HT1080 (cell line): Measurements from ENCODE around the gene DENND1A. TPM values are rescaled to one million over a fixed set of nuclear protein-coding genes. Genes with fewer than 3 reads are reported as not detected.

Source experiments
- DNase-seq: peaks from one replicate; pipeline ENCODE4 v3.0.0-alpha.2; 2015; ENCODE audit warnings: low read depth
- total RNA-seq: library from RNA; depleted of rRNA; stranded (reverse); fragments of >200 nt; shearing (Covaris generic); gene quantifications from 2 replicates; pipeline ENCODE4 v1.2.3, GENCODE V29; 2014

Gene DENND1A
- total RNA-seq, 1 experiment from 2014 or later = 33.6 TPM

- no peak for DNase-seq
Measured at GRCh38 chr9:123864251-123864650, 65.7 kb downstream of the DENND1A start.

GRCh38 chr9:123863164-123863855, 66.6 kb downstream of the DENND1A start:
- DNase-seq = no peak

DNA sequence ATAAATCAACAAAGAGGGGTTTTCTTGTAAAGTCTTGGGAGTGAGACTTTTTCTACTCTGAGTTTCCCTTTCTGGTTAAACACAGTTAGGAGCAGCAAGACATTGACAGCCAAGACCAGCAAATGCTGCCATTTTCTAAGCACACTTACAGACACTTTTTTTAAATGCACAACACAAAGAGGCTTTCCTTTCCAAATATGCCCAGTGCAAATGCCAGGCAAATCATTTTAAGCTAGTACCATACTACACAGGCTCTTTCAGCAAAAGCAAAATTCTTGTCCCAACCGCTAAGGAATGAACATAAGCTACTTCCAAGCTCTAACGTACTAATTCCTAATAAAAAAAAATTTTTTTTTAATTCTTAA, 68.2 kb downstream of the DENND1A start:
- DNase-seq = no peak

GRCh38 chr9:123861086-123861755, 68.7 kb downstream of the DENND1A start:
- no peak for DNase-seq

- no peak for DNase-seq
Measured at GRCh38 chr9:123860603-123861002, 69.3 kb downstream of the DENND1A start.

GRCh38 chr9:123852403-123852802, 77.5 kb downstream of the DENND1A start:
- DNase-seq = no peak

DNA sequence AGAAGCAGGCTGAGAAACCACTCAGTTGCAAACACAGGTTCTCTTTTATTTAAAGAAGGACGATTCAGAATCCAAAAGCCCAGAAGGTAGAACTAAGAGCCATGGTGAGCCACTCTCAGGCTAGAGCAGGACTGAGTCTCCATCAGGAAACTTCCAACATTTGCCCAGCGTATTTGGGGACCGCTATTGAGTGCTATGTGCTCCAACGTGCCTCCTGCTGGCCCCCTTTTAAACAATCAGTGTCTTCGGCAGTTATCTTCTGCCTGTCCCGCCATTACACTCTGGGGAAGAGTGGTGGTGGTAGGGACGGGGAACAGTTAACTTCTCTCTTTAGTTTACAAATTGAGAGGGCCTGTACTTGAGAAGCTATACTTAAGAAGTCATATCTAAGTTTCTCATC, 78.1 kb downstream of the DENND1A start:
- DNase-seq = no peak

DNA sequence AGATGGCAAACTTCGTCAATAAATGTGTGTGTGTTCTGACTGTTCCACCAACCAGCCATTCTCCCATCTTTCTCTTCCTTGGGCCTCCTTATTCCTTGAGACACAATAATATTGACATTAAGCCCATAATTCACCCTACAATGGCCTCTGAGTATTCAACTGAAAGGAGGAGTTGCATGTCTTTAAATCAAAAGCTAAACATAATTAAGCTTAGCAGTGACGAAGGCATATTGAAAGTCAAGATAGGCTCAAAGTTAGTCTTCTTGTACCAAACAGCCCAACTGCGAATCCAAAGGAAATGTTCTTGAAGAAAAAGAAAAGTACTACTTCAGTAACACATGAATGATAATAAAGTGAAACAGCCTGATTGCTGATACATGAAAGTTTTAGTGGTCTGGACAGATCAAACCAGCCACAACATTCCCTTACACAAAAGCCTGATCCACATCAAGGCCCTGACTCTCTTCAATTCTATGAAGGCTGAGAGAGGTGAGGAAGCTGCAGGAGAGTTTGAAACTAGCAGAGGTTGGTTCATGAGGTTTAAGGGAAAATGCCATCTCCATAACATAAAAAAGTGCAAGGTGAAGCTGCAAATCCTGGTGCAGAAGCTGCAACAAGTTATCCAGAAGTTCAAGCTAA, 81.4 kb downstream of the DENND1A start:
- DNase-seq = no peak

- DNase-seq = no peak
Measured at GRCh38 chr9:123846966-123847365, 83.0 kb downstream of the DENND1A start.

GRCh38 chr9:123843703-123844102, 86.2 kb downstream of the DENND1A start:
- no peak for DNase-seq

GRCh38 chr9:123835821-123836220, 94.1 kb downstream of the DENND1A start:
- no peak for DNase-seq

- no peak for DNase-seq
Measured at GRCh38 chr9:123834889-123835562, 94.9 kb downstream of the DENND1A start.

- DNase-seq = no peak
Measured at GRCh38 chr9:123834218-123834888, 95.6 kb downstream of the DENND1A start.

GRCh38 chr9:123832858-123833650, 96.9 kb downstream of the DENND1A start:
- DNase-seq = no peak

DNA sequence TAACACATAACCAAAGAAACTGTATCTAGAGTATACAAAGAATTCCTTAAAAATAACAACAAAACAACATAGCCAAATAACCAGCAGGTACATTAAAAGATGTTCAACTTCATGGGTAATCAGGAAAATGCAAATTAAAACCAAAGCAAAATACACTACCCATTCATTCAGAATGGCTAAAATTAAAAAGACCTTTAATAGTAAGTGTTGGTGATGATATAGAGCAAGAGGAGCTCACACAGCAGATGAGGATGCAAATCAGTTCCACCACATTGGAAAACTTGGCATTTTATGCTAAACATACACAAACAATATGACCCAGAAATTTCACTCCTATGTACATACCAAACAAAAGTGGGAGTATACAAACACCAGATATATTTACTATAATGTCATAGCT, 97.8 kb downstream of the DENND1A start:
- DNase-seq = no peak

DNA sequence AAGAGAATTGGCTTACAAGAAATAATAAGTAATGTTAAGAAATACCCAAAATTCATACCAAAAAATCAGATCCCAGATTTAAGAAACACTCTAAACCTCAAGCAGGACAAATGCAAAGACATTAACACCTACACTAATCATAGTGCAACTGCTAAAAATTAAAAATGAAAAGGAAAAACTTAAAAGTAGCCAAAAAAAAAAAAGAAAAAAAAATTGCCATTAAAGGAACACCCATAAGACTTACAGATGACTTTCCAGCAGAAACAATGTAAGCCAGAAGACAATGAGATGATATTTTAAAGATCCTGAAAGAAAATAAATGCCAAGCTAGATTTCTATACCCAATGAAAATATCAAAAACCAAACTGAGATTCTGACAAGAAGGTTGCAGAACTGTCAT, 101.5 kb downstream of the DENND1A start:
- DNase-seq = no peak

DNA sequence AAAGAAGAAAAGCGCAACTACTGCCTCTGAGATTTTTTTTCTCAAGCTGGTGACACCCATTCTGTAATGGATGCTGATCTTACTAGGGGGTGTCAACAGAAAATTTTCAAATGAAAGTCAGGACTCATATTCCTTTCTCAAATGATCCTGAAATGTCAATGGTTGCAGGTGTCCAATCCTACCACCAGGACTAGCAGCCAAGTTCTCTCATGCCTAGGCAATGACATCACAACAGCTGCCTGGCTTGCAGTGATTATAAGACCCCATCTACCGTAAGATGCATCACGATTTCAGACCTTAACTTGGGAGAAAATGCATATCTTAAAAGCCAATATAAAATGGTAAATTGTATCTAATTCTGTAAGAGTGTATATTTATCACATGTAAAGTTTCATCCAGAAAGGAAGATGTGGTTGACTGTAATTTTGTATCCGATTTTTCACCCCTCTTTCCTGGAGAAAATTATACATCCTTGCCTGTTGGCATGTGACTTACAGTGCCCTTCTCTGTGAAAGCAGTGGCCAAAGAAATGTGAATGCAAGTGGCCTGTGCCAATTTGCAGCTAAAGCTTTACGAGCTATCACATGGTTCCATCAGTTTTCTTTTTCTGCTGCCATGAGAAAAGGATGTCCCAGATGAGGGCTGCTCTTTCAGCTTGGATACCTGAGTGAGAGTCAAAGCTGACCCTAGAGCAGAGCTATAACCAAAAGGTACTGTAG, 104.4 kb downstream of the DENND1A start:
- DNase-seq = no peak

DNA sequence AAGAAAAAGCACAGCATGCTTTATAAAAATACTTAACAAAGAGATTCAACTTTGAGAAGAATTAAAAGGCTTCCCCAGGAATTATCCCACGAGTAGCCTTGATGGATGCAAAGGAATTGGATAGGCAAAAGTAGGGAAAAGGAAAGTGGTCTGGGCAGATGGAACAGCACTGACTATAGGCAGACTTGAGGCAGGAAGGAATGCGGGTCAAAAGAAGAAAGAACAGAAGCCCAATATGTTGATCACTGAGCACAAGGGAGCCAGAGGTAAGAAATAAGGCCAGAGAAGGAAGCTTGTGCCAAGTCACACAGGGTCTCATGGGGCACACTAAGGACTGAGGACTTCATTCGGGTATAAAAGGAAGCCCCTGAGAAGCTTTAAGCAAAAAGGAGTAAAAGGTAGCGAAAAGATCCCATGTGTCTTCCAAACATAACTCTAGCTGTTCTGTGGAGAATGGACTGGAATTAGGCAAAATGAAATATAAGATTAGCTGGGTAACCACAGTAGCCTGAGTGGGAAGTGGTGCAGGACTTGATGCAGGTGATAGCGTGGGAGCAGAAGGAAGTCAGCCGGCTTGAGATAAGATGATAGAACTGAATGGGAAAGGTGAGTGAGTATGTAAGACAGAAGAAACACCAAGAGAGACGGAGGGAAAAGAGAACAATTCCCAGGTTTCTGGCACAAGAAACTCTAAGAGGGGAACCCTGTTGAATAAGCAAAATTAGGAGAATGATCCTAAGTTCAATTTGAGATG, 106.6 kb downstream of the DENND1A start:
- DNase-seq = no peak

GRCh38 chr9:123821619-123822018, 108.3 kb downstream of the DENND1A start:
- DNase-seq = no peak
